ENCODE data around the gene PRDX5. TPM values are rescaled to one million over a fixed set of nuclear protein-coding genes. Genes with fewer than 3 reads are reported as not detected.

The PRDX5 gene
- total RNA-seq, 1 donor from 2014 or later: 153 TPM

GRCh38 chr11:64338716-64339115 lies 20.8 kb downstream of the PRDX5 start:
- Histone ChIP-seq H3K27me3 (no peaks in the 10 kb centered on the region), H3K4me1 (peaks cover 3 to 6% of the 10 kb centered on the region in 2 donors), H3K27ac (no peak overlapping the region), H3K4me3 (no peak overlapping the region), H3K36me3 (no peaks in the 10 kb centered on the region), H3K9me3 (no peaks in the 10 kb centered on the region)
- TF ChIP-seq, protein P1, sequence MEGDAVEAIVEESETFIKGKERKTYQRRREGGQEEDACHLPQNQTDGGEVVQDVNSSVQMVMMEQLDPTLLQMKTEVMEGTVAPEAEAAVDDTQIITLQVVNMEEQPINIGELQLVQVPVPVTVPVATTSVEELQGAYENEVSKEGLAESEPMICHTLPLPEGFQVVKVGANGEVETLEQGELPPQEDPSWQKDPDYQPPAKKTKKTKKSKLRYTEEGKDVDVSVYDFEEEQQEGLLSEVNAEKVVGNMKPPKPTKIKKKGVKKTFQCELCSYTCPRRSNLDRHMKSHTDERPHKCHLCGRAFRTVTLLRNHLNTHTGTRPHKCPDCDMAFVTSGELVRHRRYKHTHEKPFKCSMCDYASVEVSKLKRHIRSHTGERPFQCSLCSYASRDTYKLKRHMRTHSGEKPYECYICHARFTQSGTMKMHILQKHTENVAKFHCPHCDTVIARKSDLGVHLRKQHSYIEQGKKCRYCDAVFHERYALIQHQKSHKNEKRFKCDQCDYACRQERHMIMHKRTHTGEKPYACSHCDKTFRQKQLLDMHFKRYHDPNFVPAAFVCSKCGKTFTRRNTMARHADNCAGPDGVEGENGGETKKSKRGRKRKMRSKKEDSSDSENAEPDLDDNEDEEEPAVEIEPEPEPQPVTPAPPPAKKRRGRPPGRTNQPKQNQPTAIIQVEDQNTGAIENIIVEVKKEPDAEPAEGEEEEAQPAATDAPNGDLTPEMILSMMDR (IDR thresholded peaks at IDR 0.05): no peak
- no peak for DNase-seq (ENCODE audit: low spot score in 2 of 2)
- intact Hi-C loops (cut with DNase I): no loop called here

- DNase-seq (ENCODE audit: low spot score in 2 of 2): no peak
- no peak overlapping the region for H3K27ac ChIP-seq
- H3K36me3 ChIP-seq: no peaks in the 10 kb centered on the region
- TF ChIP-seq, protein P1 (IDR thresholded peaks at IDR 0.05): no peak
- H3K9me3 ChIP-seq: no peaks in the 10 kb centered on the region
- no peaks in the 10 kb centered on the region for H3K27me3 ChIP-seq
- no peak overlapping the region for H3K4me3 ChIP-seq
- intact Hi-C loops (cut with DNase I): no loop called here
- peaks cover 3 to 6% of the 10 kb centered on the region in 2 donors for H3K4me1 ChIP-seq
These were observed 21.4 kb downstream of the PRDX5 start for GRCh38 chr11:64339286-64339685.

GRCh38 chr11:64339754-64340408 lies 22.0 kb downstream of the PRDX5 start, which contains the start of gene CCDC88B:
Gene CCDC88B, plus strand, starts transcription at chr11:64340204. Its CDS starts 63 bp downstream, at chr11:64340267.
- Histone ChIP-seq H3K27me3 (no peaks in the 10 kb centered on the region), H3K4me3 (peak within 1 kb of the TSS in 1 of 2 donors; percentile 36), H3K27ac (no peak within 1 kb of the TSS), H3K4me1 (peaks cover 3 to 6% of the 10 kb centered on the region in 2 donors), H3K9me3 (no peaks in the 10 kb centered on the region), H3K36me3 (no peaks in the 10 kb centered on the region)
- DNase-seq (ENCODE audit: low spot score in 2 of 2): no peak
- TF ChIP-seq, protein P1 (IDR thresholded peaks at IDR 0.05): no peak
- intact Hi-C loops (cut with DNase I): no loop called here

- DNase-seq (ENCODE audit: low spot score in 2 of 2): no peak
- no peaks in the 10 kb centered on the region for H3K9me3 ChIP-seq
- H3K27me3 ChIP-seq: no peaks in the 10 kb centered on the region
- TF ChIP-seq, protein P1 (IDR thresholded peaks at IDR 0.05): no peak
- peak overlapping the region in 1 of 2 donors; percentile 36 for H3K4me3 ChIP-seq
- peaks cover 3 to 6% of the 10 kb centered on the region in 2 donors for H3K4me1 ChIP-seq
- no peak overlapping the region for H3K27ac ChIP-seq
- H3K36me3 ChIP-seq: no peaks in the 10 kb centered on the region
- intact Hi-C loops (cut with DNase I): no loop called here
These were observed 22.9 kb downstream of the PRDX5 start for GRCh38 chr11:64340671-64341335.

DNA sequence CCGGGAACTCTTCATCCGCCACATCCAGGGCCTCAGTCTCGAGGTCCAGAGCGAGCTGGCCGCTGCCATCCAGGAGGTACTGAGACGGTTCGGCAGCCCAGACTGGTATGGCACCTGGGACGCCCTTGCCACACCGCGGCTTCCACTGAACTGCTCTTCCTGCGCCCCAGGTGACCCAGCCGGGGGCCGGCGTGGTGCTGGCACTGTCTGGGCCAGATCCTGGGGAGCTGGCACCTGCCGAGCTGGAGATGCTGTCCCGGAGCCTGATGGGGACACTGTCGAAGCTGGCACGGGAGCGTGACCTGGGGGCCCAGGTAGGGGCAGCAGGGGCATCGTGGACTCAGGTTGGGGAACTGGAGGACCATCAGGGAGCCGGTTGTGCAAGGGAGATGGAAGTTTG lies 23.5 kb downstream of the PRDX5 start:
- no peaks in the 10 kb centered on the region for H3K9me3 ChIP-seq
- no peak for DNase-seq (ENCODE audit: low spot score in 2 of 2)
- no peaks in the 10 kb centered on the region for H3K36me3 ChIP-seq
- intact Hi-C loops (cut with DNase I): no loop called here
- H3K27me3 ChIP-seq: no peaks in the 10 kb centered on the region
- TF ChIP-seq, protein P1 (IDR thresholded peaks at IDR 0.05): no peak
- H3K4me3 ChIP-seq: no peak overlapping the region
- H3K27ac ChIP-seq: no peak overlapping the region
- H3K4me1 ChIP-seq: peaks cover 3 to 6% of the 10 kb centered on the region in 2 donors

Measured in ascending aorta (tissue), 2 donors.